ENCODE results near the gene PDHX. TPM values are rescaled to one million over a fixed set of nuclear protein-coding genes. Genes with fewer than 3 reads are reported as not detected.

The PDHX gene
- polyA plus RNA-seq, 1 donor (not counting 4 experiments of a cell fraction or from before 2014, with no cell fraction given): 28.5 TPM

- Histone ChIP-seq H3K9me1 (ENCODE audit: control insufficient read depth, extremely low read depth, insufficient read depth, low read length) (no peaks in the 10 kb centered on the region), H3K36me3 (ENCODE audit: control insufficient read depth in 2 of 2, extremely low read depth in 1 of 2, insufficient read depth in 2 of 2, low read length in 2 of 2) (no peaks in the 10 kb centered on the region), H2AFZ (ENCODE audit: control insufficient read depth, low read length) (no peak overlapping the region), H3K27me3 (ENCODE audit: control insufficient read depth, extremely low read depth, insufficient read depth, low read length) (no peaks in the 10 kb centered on the region), H3K4me1 (ENCODE audit: control insufficient read depth, extremely low read depth, insufficient read depth, low read length) (peaks cover 12% of the 10 kb centered on the region), H3K4me2 (ENCODE audit: control insufficient read depth, extremely low read depth, insufficient read depth, low read depth, low read length) (no peak overlapping the region), H4K20me1 (ENCODE audit: control insufficient read depth, extremely low read depth, insufficient read depth, low read length) (no peaks in the 10 kb centered on the region), H3K9me3 (ENCODE audit: control insufficient read depth, low read depth, low read length) (no peaks in the 10 kb centered on the region), H3K9ac (ENCODE audit: control insufficient read depth, extremely low read depth, insufficient read depth, low read length) (no peak overlapping the region), H3K4me3 (ENCODE audit: control insufficient read depth in 2 of 3, extremely low read depth in 1 of 3, insufficient read depth in 2 of 3, low read depth in 1 of 3, low read length in 3 of 3) (no peak overlapping the region), H3K27ac (ENCODE audit: control insufficient read depth, insufficient read depth, low read length) (no peak overlapping the region), H3K79me2 (ENCODE audit: control insufficient read depth, insufficient read depth, low read length) (peaks cover 74% of the 10 kb centered on the region)
- no peak for DNase-seq (ENCODE audit: low read depth, low spot score)
- dilution Hi-C loops (cut with MboI; ENCODE audit: extremely low pct_ligation_motif_present, low sequenced_read_pairs): no loop called here
- no peak for FAIRE-seq
- TF ChIP-seq, protein P1, sequence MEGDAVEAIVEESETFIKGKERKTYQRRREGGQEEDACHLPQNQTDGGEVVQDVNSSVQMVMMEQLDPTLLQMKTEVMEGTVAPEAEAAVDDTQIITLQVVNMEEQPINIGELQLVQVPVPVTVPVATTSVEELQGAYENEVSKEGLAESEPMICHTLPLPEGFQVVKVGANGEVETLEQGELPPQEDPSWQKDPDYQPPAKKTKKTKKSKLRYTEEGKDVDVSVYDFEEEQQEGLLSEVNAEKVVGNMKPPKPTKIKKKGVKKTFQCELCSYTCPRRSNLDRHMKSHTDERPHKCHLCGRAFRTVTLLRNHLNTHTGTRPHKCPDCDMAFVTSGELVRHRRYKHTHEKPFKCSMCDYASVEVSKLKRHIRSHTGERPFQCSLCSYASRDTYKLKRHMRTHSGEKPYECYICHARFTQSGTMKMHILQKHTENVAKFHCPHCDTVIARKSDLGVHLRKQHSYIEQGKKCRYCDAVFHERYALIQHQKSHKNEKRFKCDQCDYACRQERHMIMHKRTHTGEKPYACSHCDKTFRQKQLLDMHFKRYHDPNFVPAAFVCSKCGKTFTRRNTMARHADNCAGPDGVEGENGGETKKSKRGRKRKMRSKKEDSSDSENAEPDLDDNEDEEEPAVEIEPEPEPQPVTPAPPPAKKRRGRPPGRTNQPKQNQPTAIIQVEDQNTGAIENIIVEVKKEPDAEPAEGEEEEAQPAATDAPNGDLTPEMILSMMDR (optimal IDR thresholded peaks at IDR 0.05 in 1 of 3, IDR thresholded peaks at IDR 0.05 in 1 of 3, conservative IDR thresholded peaks at IDR 0.05 in 1 of 3; ENCODE audit: extremely low read depth in 1 of 3, insufficient read depth in 2 of 3, low read length in 3 of 3): no peak
- no peak for TF ChIP-seq EZH2 (IDR thresholded peaks at IDR 0.05; ENCODE audit: low read length)
Measured at GRCh38 chr11:34921156-34921555, 4.7 kb downstream of the PDHX start.

DNA sequence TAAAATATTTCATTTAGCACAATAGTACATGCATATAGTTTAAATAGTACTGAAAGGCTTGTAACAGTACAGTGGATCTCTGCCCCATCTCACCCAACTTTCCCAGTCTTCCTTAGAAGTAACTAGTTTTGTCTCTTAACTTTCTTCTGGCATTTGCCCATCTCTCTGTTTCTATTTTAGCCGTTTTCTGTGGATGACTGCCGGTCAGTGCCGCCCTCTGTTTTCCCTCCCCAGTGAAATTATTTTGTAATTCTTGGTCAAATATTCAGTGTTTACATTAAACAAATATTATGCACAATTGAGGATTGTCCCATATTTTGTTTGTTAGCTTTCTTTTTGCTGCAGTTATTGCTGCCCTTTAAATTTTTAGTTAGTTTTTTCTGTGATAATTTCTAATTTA, 8.3 kb downstream of the PDHX start:
- Histone ChIP-seq H3K4me2 (ENCODE audit: control insufficient read depth, extremely low read depth, insufficient read depth, low read depth, low read length) (no peak overlapping the region), H3K9me1 (ENCODE audit: control insufficient read depth, extremely low read depth, insufficient read depth, low read length) (no peaks in the 10 kb centered on the region), H3K79me2 (ENCODE audit: control insufficient read depth, insufficient read depth, low read length) (peaks cover 66% of the 10 kb centered on the region), H3K4me3 (ENCODE audit: control insufficient read depth in 2 of 3, extremely low read depth in 1 of 3, insufficient read depth in 2 of 3, low read depth in 1 of 3, low read length in 3 of 3) (no peak overlapping the region), H3K4me1 (ENCODE audit: control insufficient read depth, extremely low read depth, insufficient read depth, low read length) (peaks cover 12% of the 10 kb centered on the region), H3K36me3 (ENCODE audit: control insufficient read depth in 2 of 2, extremely low read depth in 1 of 2, insufficient read depth in 2 of 2, low read length in 2 of 2) (no peaks in the 10 kb centered on the region), H4K20me1 (ENCODE audit: control insufficient read depth, extremely low read depth, insufficient read depth, low read length) (no peaks in the 10 kb centered on the region), H3K27ac (ENCODE audit: control insufficient read depth, insufficient read depth, low read length) (no peak overlapping the region), H3K27me3 (ENCODE audit: control insufficient read depth, extremely low read depth, insufficient read depth, low read length) (no peaks in the 10 kb centered on the region), H3K9me3 (ENCODE audit: control insufficient read depth, low read depth, low read length) (no peaks in the 10 kb centered on the region), H3K9ac (ENCODE audit: control insufficient read depth, extremely low read depth, insufficient read depth, low read length) (no peak overlapping the region), H2AFZ (ENCODE audit: control insufficient read depth, low read length) (no peak overlapping the region)
- DNase-seq (ENCODE audit: low read depth, low spot score) (no peak), FAIRE-seq (no peak)
- TF ChIP-seq EZH2 (IDR thresholded peaks at IDR 0.05; ENCODE audit: low read length): no peak
- TF ChIP-seq, protein P1 (optimal IDR thresholded peaks at IDR 0.05 in 1 of 3, IDR thresholded peaks at IDR 0.05 in 1 of 3, conservative IDR thresholded peaks at IDR 0.05 in 1 of 3; ENCODE audit: extremely low read depth in 1 of 3, insufficient read depth in 2 of 3, low read length in 3 of 3): no peak
- dilution Hi-C loops (cut with MboI; ENCODE audit: extremely low pct_ligation_motif_present, low sequenced_read_pairs): no loop called here

Data from keratinocyte (primary cell).